ENCODE data around the gene DGKD.

DGKD gene

DNA sequence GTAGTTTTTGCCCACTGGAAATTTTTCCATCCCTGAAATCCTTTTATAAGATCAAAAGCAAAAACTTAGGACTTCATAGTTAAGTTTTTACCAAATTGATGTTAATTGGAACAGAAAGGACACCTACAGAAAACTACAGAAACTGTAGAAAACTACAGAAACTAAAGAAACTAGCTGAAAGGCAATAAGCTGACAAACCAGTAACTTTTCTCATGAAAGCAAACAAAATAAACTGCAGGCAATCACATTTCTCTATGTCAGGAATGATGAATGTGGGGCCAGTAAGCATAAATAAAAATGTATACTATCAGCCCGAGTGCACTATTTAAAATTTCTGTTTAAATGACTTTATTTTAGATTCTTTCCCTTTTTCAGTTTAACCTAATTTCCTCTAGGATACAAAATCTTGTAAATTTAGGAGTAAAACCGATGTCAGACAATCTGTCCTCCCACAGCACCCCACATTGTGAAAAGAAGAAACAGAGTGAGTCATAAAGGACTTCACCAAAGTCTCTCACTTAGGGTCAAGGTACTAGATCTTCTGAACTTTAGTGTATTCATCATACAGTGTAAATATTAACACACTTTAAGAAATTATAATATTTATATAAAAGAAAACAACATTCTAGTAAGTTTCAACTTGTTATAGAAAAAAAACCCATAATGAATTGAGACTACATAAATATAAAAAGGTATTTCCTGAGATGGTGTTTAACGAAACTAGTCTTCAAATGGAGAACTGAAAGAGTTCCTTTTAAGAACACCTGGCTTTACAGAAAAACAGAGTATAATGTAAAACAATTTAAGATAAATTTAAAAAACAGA lies 165.7 kb downstream of the DGKD start:
- DNase-seq = no peak

Data from AML-193 (cell line).